GM19023 (cell line): Measurements from ENCODE around the gene RBP5.

Experiments used
- ATAC-seq: cut with Tn5 transposase; IDR thresholded peaks from one replicate; pipeline ENCODE4 v1.9.1; 2021; ENCODE audit warnings: mild to moderate bottlenecking, moderate library complexity; ENCODE audit not compliant: unreplicated experiment

The RBP5 gene

GRCh38 chr12:7146228-7146627, 17.5 kb upstream of the RBP5 start:
- ATAC-seq, result no peak

DNA sequence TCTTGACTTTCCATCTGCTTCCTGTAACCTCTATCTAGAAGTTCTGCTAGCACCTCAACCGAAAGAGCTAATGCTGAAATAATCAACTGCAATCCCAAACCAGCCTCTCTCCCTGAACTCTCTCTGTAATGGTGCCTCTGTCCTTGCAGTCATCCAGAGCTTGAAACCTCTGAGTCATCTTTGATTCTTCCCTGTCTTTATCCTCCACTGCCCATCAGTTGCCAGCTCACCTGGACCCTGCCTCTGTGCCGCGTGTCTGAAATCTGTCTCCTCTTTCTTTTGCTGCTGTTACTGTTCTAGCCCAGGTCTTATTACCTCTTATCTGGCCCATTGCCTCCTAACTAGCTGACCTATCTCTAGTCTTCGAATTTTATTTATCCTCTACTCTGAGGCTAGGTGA, 17.0 kb upstream of the RBP5 start:
- no peak for ATAC-seq

DNA sequence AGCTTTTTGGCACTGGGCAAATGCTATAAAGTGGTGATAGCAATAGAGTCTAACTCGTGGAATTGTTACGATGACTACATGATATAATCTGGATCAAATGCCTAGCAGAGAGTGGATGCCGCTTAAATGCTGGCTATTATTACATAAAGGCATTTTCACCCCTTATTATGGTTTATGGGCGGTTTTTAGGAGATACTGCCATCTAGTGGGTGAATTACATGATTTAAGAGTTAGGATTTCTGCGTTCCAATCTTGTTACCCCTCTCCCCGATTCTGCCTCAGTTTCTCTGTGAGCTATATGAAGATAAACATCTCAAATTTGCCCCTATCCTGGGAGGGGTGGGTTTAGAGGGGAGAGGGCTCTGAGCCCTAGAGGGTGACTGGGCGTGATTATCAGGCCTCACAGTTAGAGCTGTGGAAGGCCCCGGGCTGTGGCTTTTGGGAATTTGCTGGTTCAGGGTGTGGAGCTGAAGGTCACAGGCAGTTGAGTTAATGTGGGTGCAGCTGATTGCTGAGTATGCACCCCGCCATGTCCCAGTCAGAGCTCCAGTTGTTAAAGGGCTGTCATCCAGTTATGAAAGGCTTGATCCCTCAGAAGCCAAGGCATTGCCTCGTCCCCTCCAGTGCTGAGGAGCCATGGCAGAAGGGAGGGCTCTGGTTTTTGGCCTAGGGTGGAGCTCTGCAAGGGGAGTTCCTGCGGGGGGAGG, 15.9 kb upstream of the RBP5 start:
- no peak for ATAC-seq

GRCh38 chr12:7143564-7143963, 14.9 kb upstream of the RBP5 start:
- ATAC-seq, result no peak

GRCh38 chr12:7142809-7143465, 14.2 kb upstream of the RBP5 start:
- ATAC-seq, result no peak

DNA sequence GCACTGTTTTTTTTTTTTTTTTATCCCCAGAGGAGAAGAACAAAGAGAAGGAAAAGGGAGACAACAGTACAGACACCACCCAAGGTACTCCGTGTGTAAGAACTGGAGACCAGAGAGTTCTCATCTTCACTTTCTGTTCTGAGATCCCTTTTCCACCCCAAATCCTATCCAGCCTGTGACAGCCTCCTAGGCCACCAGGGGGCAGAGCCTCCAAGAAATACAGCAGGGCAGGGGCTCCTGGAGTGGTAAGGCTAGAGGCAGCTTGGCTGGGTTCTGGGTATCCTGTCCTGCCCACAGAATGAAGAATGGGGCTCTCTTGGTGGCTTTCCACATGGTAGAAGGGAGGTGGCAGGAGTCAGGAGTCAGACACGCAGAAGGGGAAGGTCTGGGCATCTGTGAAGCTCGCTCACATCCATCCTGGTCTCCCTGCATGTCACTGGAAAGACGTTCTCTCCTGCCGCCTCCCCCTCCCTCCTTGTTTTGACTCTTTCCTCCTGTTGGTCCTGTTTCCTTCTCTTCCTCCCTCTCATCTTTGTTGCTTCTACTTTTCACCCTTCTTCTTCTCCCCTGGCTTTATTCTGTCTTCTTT, 13.5 kb upstream of the RBP5 start:
- no peak for ATAC-seq

DNA sequence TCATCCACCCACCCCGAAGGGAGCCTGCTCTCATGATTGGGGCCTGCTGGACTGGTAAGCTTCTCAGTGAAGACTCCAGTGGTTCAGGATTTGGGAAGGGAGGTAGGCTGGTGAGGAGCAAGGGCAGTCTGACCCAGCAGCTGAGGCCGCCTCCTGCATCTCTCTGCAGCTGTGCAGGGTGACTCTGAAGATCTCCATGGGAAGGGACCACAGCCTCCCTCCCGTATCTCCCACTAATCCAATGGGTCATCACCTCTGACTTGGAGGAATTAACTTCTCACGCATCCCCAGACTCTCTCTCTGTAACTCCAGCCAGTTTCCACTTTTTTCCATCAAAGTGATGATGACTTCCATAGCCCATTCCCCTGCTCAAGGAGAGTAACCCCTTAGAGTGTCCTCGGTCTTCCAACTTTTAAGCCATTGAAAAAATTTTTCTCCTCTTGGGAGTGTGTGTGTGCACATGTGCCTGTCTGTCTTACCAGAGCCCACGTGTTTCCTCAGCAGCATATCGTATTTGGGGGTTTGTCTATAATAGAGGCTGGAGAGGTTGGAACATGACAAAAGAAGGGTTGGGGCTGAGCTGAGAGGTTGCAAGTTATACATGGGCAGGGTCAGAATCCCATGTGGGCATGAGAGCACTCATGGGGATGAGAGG, 12.8 kb upstream of the RBP5 start:
- ATAC-seq, result no peak

DNA sequence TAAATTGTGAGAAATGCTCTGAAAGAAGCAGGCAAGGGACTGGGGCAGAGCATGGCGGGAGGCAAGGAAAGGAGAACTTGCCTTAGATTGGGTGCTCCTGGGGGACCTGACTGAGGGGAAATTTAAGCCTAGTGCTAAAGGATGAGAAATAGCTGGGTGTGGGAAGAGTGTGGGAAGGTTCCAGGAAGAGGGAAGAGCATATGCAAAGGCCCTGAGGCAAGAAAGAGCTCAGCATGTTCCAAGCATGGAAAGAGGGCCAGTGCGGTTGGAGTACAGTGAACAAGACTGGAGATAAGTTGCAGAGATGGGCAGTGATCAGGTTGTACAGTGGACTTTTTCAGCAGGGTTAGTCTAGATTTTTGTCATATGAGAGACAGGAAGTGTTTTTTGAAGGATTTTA, 10.5 kb upstream of the RBP5 start:
- no peak for ATAC-seq

- ATAC-seq, result no peak
Measured at GRCh38 chr12:7137908-7138307, 9.2 kb upstream of the RBP5 start.

DNA sequence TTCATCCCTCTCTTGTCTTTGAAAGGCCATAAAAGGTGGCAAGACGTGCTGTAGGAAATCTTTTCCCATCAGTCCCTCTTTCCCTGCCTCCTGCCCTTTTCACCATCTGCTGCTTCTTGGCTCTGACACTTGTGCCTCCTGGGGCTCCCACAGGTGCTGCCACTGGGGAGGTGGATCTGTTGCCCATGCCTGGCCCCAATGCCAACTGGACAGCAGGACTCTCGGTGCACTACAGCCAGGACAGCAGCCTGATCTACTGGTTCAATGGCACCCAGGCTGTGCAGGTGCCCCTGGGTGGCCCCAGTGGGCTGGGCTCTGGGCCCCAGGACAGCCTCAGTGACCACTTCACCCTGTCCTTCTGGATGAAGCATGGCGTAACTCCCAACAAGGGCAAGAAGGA, 8.0 kb upstream of the RBP5 start:
- ATAC-seq, result no peak

DNA sequence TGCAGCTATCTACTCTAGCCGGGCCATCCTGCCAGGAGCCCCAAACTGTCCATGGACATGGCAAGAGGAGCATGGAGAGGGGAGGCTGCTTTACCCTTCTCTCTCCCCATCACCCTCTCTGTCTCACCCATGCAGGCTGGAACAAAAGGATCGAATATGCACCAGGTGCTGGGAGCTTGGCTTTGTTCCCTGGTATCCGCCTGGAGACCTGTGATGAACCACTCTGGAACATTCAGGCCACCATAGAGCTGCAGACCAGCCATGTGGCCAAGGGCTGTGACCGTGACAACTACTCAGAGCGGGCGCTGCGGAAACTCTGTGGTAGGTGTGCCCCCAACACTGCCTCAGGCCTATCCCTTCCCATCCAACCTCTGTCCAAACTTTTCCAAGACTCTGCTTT, 7.4 kb upstream of the RBP5 start:
- ATAC-seq, result no peak

GRCh38 chr12:7134396-7135166, 5.9 kb upstream of the RBP5 start:
- no peak for ATAC-seq

DNA sequence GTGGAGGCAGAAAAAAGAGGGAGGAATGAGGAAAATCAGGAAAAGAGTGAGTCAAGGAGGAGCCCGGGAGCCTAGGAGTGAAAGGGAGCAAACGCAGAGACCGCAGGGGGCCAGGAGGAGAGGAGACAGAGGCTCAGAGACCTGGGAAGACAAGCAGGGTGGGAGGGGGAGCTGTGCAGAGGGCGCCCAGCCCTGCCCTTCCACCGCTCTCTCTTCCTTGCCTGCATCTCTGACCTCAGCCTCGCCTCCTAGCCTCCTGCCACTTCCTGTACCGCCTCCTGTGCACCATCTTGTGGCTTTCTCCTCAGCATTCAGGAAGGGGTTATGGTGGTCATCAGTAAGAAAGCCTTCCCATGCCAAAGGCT, 2.8 kb upstream of the RBP5 start:
- no peak for ATAC-seq

DNA sequence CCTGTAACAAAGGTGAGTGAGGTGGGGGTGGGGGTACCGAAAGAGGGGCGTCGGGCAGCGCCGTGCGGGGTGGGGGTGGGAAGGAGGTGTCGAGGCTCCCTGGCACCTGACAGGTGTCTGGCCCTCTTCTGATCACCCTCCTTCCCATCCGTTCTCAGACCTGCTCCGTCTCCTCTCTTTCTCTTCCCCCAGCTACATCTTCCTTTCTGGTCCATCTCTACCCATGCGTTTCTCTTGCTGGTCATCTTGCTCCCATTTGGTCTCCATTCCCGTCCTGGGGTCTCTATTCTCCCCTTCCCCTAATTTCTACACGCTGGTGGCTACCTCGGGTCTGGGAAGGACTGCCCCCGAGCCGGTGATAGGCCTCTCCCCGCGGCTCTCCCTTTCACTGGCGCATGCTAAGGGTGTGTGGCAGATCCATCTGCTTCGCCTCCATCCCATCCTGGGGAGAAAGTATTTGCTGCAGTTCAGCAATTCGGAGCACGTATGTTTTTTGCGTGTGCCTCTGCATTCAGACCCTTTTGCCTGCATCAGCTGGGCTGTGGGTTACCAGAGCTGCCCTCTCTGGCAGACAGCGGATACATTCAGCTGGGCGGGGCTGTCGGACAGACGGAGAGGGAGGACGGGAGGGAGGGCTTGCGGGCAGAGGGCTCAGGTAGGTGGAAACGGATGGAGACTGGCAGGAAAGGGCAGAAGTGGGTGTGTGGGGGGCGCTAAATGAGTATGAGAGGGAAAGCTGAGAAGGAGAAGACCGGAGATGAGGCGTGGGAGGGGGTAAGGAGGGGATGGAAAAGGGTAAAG, 2.2 kb upstream of the RBP5 start:
- ATAC-seq, result peak; percentile 41

- peak; percentile 84 for ATAC-seq
Measured at GRCh38 chr12:7129872-7130691, 1.4 kb upstream of the RBP5 start, which contains the start of gene CLSTN3. Gene CLSTN3 (plus strand): TSS chr12:7130371. CDS start chr12:7130649, 278 bp downstream.

DNA sequence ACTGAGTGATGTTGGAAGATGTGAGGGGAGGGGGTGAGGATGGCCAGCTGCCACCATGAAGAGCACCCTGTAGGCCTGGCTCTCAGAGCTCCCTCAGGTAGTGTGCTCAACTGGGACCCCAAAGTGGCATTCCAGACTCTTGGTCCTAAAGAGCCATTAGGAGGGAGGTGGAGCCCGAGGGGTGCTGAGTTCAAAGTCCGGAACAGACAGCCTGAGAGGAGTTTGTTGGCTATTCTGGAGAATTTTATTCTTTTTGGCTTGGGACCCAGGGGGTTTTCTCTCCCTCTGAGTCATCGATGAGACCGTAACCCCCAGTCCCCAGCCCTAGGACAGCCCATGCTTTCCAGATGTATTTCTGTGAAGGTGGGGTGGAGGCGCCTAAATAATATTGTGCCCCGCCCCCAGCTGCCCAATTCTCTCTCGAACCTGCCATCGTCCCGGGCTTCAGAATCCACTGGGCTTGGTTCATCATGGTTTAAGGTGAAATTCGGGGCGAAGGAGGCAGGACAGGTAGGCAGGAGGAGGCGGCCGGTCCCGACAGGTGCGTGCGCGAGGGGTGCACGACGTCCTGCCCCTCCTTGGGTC, 690 bp upstream of the RBP5 start:
- peak; percentile 17 for ATAC-seq

DNA sequence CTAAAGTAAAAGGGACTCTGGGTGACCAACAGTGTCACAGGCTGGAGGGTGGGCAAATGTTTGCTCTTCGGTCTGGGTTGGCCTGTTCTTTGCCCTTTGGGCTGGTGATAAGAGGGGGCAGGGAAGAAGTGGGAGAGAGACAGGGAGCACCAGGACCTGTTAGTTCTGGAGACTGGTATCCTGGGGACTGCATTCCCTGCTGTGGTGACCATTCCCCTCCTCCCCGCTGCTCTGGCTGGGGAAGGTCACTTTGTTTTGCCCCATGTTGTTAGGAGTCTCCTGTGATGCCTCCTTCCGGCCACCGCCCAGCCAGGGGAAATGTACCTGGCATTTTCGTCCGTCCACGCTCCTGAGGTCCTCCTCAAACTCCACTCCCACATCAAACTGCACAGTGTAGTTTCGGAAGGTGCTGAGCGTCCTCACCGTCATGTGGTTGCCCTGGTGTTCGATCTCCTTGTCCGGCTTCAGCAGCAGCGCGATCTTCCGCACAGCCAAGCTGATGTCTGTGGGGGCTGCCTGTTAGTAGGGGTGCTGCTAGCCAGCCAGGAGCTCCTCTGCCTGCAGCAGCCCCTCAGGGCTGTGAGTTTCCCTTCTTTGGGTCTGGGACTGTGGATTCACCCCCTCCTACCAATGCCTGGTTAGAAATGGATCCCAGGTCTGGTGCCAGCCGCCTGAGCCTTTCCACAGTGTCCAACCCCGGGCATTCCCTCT, 618 bp downstream of the RBP5 start:
- ATAC-seq, result no peak

- no peak for ATAC-seq
Measured at GRCh38 chr12:7125632-7126227, 3.0 kb downstream of the RBP5 start.
